Ectodermal cell (in vitro differentiated cells): ENCODE results near the gene NLRP2B.
"Not testable (repeated sequence)": the region's sequence is repeated elsewhere in the genome, so short reads cannot be mapped to it uniquely, and the experiment has no call there.

Experiments
- H3K27ac ChIP-seq: 2 replicates; pipeline ENCODE4 v1.7.0; 2013; ENCODE audit warnings: mild to moderate bottlenecking, low read depth, low read length; ENCODE audit not compliant: insufficient read depth, poor library complexity, severe bottlenecking
- H3K27me3 ChIP-seq: 2 replicates; pipeline ENCODE4 v1.7.0; 2013; ENCODE audit warnings: mild to moderate bottlenecking, low read length; ENCODE audit not compliant: insufficient read depth, control insufficient read depth, poor library complexity, severe bottlenecking
- H3K36me3 ChIP-seq: one replicate; pipeline ENCODE4 v1.7.0; 2013; ENCODE audit warnings: low read length; ENCODE audit not compliant: control insufficient read depth, insufficient read depth
- H3K4me1 ChIP-seq: one replicate; pipeline ENCODE4 v1.7.0; 2013; ENCODE audit warnings: low read length; ENCODE audit not compliant: control insufficient read depth, insufficient read depth
- H3K4me3 ChIP-seq: 2 replicates; pipeline ENCODE4 v1.7.0; 2013; ENCODE audit warnings: low read depth, low read length, control low read depth; ENCODE audit not compliant: insufficient read depth
- H3K9me3 ChIP-seq: 2 replicates; pipeline ENCODE4 v1.7.0; 2013; ENCODE audit warnings: mild to moderate bottlenecking, low read length, moderate library complexity; ENCODE audit not compliant: control insufficient read depth
- WGBS, 2 experiments: methylation state at CpG; one replicate each; pipeline ENCODE4 v1.1.7; 2013; ENCODE audit warnings: missing lambda C conversion rate in 2 of 2; 5-methylcytosine and 5-hydroxymethylcytosine counted together

NLRP2B gene

DNA sequence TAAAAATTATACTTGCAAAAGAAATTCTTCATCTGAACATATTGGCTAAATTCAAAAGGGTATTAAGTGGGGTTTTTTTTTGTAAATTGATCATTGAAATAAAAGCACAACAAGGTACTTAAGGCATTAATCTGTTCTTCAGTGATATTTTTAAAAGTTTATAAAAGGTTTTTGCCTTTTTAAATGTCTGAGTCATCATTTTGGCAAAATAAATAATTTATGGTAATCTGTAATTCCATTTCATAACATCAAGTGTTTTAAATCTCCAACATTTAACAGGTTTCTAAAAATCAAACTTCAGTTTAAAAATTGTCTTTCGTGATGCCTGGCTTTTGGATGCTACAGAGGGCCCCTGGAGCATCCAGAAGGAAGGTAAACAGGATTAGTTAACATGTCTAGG is 27.4 kb downstream of the NLRP2B start:
- no peak overlapping the region for H3K4me3 ChIP-seq
- H3K36me3 ChIP-seq = no peaks in the 10 kb centered on the region
- no peaks in the 10 kb centered on the region for H3K9me3 ChIP-seq
- H3K27me3 ChIP-seq = no peaks in the 10 kb centered on the region
- 83 to 100% methylated on average over 1 of the region's 1 CpG for WGBS, 2 experiments
- no peaks in the 10 kb centered on the region for H3K4me1 ChIP-seq
- no peak overlapping the region for H3K27ac ChIP-seq

DNA sequence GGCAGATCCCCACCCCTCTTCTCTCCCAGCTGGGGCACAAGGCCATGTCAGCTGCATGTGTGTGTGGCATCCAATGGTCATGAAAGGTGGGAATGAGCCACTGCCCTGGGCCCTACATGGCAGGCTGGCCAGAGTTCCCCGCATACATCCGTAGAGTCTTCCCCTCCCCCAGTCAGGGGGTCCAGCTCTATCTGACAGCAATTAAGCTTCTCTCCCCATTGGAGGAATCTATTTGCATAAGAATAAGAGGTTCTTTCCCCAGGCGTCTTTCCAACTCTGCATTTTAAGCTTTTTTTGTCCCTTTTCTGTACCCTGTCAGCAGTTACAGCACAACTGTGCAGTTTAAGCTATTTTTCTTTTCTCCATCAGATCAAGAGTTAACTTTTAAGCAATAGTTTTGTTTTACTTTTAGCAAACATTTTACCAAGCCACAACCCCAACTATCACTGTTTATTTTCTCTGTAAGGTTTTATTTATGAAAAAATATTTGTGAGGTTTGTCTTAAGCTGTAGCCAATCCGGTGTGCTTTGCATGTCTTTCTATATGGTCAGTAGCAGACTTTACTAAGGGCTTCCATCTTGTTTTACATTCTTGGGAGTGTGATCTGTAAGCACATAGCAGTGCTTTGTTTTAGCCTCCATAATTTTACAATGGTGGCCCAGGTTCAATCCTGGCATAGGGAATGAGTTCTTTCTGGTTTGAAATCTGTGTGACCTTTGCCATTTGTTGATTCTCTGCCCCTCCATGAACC is 28.7 kb downstream of the NLRP2B start:
- Histone ChIP-seq H3K36me3 (no peaks in the 10 kb centered on the region), H3K4me3 (no peak overlapping the region), H3K27ac (no peak overlapping the region), H3K27me3 (no peaks in the 10 kb centered on the region), H3K9me3 (no peaks in the 10 kb centered on the region), H3K4me1 (no peaks in the 10 kb centered on the region)
- 40 to 44% methylated on average over 4 of the region's 4 CpGs for WGBS, 2 experiments

DNA sequence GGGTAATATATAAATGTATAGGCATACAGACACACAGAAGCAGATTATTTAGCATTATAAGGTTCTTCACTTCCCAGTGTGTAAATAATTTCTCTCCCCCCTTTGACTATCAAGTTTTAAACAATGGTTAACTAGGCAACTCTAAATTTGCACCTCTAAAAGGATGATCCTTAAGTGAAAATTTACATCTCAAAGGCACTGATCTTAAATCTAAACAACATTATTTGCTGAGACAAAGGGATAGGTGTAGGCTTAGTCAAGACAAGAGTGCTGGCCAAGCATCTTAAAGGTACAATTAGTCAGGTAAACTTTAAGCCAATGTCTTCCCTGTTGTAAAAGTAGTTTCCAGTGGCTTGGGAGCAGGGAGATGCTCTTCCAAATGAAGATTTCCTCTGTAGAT is 33.0 kb downstream of the NLRP2B start:
- Histone ChIP-seq H3K27ac (no peak overlapping the region), H3K36me3 (no peaks in the 10 kb centered on the region), H3K27me3 (no peaks in the 10 kb centered on the region), H3K4me1 (no peaks in the 10 kb centered on the region), H3K9me3 (no peaks in the 10 kb centered on the region), H3K4me3 (no peak overlapping the region)

DNA sequence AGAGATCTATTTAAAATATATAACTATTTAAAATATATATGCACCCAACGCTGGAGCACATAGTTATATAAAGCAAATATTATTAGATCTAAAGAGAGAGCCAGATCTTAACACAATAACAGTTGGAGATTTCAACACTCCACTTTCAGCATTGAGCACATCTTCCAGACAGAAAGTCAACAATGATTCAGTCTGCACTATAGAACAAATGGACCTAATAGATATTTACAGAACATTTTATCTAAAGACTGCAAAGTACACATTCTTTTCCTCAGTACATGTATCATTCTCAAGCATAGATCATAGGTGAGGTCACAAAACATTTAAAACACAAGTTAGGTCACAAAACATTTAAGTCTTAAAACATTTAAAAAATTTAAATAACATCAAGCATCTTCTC is 36.4 kb downstream of the NLRP2B start:
- Histone ChIP-seq H3K9me3 (no peaks in the 10 kb centered on the region), H3K27ac (no peak overlapping the region), H3K36me3 (no peaks in the 10 kb centered on the region), H3K4me3 (no peak overlapping the region), H3K4me1 (no peaks in the 10 kb centered on the region), H3K27me3 (no peaks in the 10 kb centered on the region)
- no CpG with 5 or more reads among the region's 1 CpG for WGBS, 2 experiments

DNA sequence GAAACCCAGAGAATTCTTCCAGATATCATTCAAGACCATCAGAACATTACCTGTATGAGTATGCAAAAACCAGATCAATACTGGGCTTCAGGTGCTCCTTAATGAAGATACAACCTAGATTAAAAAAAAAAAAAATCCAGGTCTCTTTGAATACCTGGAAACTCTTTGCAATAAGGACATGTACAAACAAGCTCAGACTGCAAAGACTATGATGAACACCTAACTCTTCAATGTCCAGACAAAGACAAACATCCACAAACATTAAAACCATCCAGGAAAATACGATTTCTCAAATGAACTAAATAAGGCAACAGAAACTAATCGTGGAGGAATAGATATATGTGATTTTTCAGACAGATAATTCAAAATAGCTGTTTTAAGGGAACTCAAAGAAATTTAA is 38.7 kb downstream of the NLRP2B start:
- Histone ChIP-seq H3K4me3 (no peak overlapping the region), H3K36me3 (no peaks in the 10 kb centered on the region), H3K27me3 (no peaks in the 10 kb centered on the region), H3K4me1 (no peaks in the 10 kb centered on the region), H3K9me3 (no peaks in the 10 kb centered on the region), H3K27ac (no peak overlapping the region)
- WGBS, 2 experiments = no CpG with 5 or more reads among the region's 2 CpGs

DNA sequence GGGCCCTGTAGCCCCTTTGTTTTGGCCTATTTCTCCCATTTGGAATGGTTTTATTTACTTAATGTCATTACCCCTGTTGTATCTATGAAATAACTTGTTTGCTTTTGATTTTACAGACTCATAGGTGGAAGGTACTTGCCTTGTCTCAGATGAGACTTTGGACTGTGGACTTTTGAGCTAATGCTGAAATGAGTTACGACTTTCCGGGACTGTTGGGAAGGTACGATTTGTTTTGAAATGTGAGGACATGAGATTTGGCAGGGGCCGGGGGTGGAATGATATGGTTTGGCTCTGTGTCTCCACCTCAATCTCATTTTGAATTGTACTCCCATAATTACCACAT is 39.4 kb downstream of the NLRP2B start:
- Histone ChIP-seq H3K9me3 (no peaks in the 10 kb centered on the region), H3K27me3 (no peaks in the 10 kb centered on the region), H3K36me3 (no peaks in the 10 kb centered on the region), H3K27ac (no peak overlapping the region), H3K4me1 (no peaks in the 10 kb centered on the region), H3K4me3 (no peak overlapping the region)
- 91 to 100% methylated on average over 2 to 3 of the region's 4 CpGs for WGBS, 2 experiments

DNA sequence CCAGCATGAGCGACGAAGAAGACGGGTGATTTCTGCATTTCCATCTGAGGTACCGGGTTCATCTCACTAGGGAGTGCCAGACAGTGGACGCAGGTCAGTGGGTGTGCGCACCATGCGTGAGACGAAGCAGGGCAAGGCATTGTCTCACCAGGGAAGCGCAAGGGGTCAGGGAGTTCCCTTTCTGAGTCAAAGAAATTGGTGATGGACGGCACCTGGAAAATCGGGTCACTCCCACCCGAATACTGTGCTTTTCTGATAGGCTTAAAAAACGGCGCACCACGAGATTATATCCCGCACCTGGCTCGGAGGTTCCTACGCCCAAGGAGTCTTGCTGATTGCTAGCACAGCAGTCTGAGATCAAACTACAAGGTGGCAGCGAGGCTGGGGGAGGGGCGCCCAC is 50.6 kb downstream of the NLRP2B start:
- not testable (repeated sequence) for H3K27ac ChIP-seq, H3K27me3 ChIP-seq, H3K36me3 ChIP-seq, H3K4me3 ChIP-seq, H3K9me3 ChIP-seq, H3K4me1 ChIP-seq
- 94 to 96% methylated on average over 20 of the region's 20 CpGs for WGBS, 2 experiments
